ENCODE measurements around the gene ATP6V0B. TPM values are rescaled to one million over a fixed set of nuclear protein-coding genes. Genes with fewer than 3 reads are reported as not detected.

ATP6V0B gene
- total RNA-seq, 2 experiments from 2014 or later: 84.8 to 85.1 TPM

DNA sequence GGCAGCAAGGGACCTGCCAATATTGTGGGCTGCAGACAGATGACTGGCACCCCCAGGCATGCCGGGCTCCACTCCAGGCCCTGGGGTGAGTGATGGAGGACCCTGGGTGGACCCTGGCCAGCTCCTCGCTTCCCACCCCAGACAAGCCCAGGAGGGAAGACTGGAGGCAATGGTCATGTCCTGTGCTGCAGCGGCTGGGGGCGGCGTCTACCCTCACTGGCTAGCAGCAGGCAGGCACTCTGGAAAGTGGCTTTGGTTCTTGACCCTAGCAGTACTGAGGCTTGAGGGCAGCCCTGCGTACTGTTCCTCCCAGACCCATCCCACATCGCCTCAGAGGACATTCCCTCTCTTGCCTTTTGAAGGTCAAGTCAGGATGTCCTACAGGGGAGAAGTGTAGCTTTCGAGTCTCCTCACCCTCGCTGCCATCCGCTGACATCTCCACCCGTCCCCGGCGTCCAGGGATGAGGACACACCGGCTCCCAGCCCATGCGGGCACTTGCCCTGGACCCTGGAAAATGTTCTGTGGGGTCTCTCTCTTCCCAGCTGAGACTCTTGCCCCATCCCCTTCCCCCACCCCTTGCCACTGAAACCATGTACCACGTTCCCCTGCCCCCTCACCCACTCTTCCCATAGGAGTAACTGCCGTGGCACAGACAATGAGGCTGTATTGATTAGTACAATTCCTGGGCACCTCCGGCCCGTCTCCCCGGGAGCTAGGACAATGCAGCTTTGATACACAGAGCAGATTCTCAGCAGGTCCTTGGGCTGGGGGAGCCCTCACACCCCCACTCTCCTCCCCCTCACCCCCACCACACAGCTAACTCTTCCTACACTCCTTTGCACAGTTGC lies 41.5 kb downstream of the ATP6V0B start:
- CTCF ChIA-PET: interaction anchor here (0.9 to 1.5 kb wide), 3 partner anchors 11 to 32 kb away, joined by 3 to 4 read pairs (median 3); no protein-coding TSS in a partner anchor
- no peaks in the 10 kb centered on the region for H3K9me3 Mint-ChIP-seq
- H3K36me3 Mint-ChIP-seq: no peaks in the 10 kb centered on the region
- no peaks in the 10 kb centered on the region for H3K27me3 Mint-ChIP-seq
- POLR2A ChIA-PET: no interaction called here
- intact Hi-C loops (cut with micrococcal nuclease): no loop called here
- H3K4me3 Mint-ChIP-seq: no peak overlapping the region
- H3K27ac Mint-ChIP-seq: no peak overlapping the region
- no peaks in the 10 kb centered on the region for H3K4me1 Mint-ChIP-seq (ENCODE audit: low read depth)
- DNase-seq: no peak

DNA sequence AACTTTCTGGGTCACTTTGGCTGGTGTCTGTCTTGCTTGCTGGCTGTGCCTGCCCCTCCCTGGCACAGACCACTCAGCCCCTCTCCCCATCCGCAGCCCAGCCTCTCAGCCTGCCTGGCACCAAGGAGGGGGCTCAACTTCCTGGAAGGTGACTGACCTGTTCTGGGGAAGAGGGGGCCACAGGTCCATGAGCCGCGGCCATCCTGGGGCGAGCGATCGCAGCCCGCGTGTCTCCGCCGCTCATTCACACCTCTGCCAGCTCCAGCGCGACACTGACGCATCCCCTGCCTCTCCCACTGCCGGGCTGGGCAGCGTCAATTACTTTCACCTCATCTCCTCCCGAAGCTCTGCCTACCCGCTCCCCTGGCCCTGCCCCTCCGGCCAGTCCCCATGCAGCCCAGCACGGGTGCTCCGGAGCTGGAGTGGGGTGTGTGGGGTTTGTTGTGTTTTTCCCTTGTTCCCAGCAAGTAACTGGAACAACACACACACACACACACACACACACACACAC lies 42.2 kb downstream of the ATP6V0B start:
- ChIA-PET CTCF (interaction anchor here (0.9 to 1.5 kb wide), 3 partner anchors 12 to 31 kb away, joined by 3 to 4 read pairs (median 3); no protein-coding TSS in a partner anchor), POLR2A (no interaction called here)
- H3K4me1 Mint-ChIP-seq (ENCODE audit: low read depth): no peaks in the 10 kb centered on the region
- no peaks in the 10 kb centered on the region for H3K27me3 Mint-ChIP-seq
- no peak overlapping the region for H3K4me3 Mint-ChIP-seq
- H3K9me3 Mint-ChIP-seq: no peaks in the 10 kb centered on the region
- intact Hi-C loops (cut with micrococcal nuclease): no loop called here
- H3K36me3 Mint-ChIP-seq: peaks cover 2% of the 10 kb centered on the region
- no peak for DNase-seq
- H3K27ac Mint-ChIP-seq: no peak overlapping the region

DNA sequence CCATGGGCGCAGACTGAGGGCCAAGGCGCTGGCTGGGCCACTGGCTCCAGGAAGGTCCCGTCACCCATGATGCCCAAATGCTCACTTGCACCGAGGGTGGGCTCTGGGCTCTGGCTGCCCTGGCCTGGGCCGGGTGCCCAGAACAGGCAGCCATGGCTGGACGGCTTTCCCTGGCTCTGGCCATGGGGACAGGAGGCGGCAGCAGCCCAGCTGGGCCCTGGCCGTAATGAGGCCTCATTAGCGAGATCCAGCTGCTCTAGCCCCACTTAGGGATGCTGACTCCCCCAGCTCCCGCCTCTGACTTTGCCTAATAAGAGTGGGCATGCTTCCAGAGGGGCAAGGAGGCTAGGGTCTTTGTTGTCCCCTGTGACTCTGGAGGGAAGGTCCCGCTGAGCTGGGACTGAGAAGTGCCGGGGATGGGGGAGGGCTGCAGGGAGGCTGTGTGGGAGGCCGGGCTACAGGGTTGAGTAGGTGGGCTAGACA lies 44.7 kb downstream of the ATP6V0B start:
- Mint-ChIP-seq H3K27ac (no peak overlapping the region), H3K4me3 (no peak overlapping the region), H3K27me3 (no peaks in the 10 kb centered on the region), H3K4me1 (ENCODE audit: low read depth) (no peaks in the 10 kb centered on the region), H3K36me3 (peaks cover 7% of the 10 kb centered on the region), H3K9me3 (no peaks in the 10 kb centered on the region)
- POLR2A ChIA-PET: no interaction called here
- CTCF ChIA-PET: interaction anchor here (2.8 kb wide), 1 partner anchor 14 kb away, joined by 10 read pairs; no protein-coding TSS in a partner anchor
- intact Hi-C loops (cut with micrococcal nuclease): no loop called here
- DNase-seq: no peak

DNA sequence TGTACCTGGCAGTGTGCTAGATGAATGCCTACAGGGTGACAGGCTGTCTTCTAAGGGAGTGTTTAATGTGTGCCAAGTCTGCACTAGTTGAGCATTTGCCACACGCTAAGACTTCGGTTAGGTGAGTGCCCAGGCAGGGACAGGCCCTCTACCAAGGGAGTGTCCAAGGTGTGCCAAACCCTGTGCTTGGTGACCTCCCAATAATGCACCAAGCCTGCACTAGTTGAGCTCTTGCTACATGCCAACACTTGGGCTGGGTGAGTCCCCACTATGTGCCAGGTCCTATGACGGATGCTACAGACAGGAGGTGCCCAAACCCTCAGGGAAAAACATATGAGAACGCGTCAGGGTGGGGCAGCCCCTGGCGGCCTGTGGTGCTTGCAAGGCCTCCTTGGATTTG lies 45.7 kb downstream of the ATP6V0B start:
- no peak overlapping the region for H3K27ac Mint-ChIP-seq
- POLR2A ChIA-PET: no interaction called here
- peaks cover 11% of the 10 kb centered on the region for H3K36me3 Mint-ChIP-seq

DNA sequence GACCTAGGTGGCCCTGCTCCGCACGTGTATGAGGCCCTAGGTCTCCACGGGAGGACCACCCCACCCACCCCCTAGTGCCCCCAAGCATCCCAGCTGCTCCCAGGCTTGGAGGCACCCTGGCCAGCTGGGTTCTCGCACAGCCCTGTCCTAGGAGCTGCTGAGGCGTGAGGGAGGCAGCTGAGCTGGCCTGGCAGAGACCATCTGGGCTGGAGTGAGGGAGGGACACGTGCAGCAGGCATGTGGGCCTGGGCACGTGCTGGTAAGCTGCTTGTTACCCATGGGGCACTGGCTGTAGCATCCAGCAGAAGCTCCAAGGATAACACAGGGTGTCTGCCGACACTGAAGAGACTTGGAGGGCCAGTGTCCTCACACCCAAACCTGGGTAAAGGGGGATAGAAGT lies 46.4 kb downstream of the ATP6V0B start:
- ChIA-PET CTCF (interaction anchor here (1.0 kb wide), 1 partner anchor 27 kb away, joined by 3 read pairs; no protein-coding TSS in a partner anchor), POLR2A (no interaction called here)
- no peaks in the 10 kb centered on the region for H3K9me3 Mint-ChIP-seq
- peaks cover 11% of the 10 kb centered on the region for H3K36me3 Mint-ChIP-seq
- H3K4me1 Mint-ChIP-seq (ENCODE audit: low read depth): no peaks in the 10 kb centered on the region
- H3K4me3 Mint-ChIP-seq: no peak overlapping the region
- intact Hi-C loops (cut with micrococcal nuclease): no loop called here
- no peaks in the 10 kb centered on the region for H3K27me3 Mint-ChIP-seq
- DNase-seq: no peak
- H3K27ac Mint-ChIP-seq: no peak overlapping the region

More for the DNA sequence above, 45.7 kb downstream of the ATP6V0B start:
- Mint-ChIP-seq H3K4me3 (no peak overlapping the region), H3K4me1 (ENCODE audit: low read depth) (no peaks in the 10 kb centered on the region), H3K27me3 (no peaks in the 10 kb centered on the region), H3K9me3 (no peaks in the 10 kb centered on the region)
- DNase-seq: no peak
- intact Hi-C loops (cut with micrococcal nuclease): no loop called here
- CTCF ChIA-PET: interaction anchor here (1.0 kb wide), 1 partner anchor 28 kb away, joined by 3 read pairs; no protein-coding TSS in a partner anchor

DNA sequence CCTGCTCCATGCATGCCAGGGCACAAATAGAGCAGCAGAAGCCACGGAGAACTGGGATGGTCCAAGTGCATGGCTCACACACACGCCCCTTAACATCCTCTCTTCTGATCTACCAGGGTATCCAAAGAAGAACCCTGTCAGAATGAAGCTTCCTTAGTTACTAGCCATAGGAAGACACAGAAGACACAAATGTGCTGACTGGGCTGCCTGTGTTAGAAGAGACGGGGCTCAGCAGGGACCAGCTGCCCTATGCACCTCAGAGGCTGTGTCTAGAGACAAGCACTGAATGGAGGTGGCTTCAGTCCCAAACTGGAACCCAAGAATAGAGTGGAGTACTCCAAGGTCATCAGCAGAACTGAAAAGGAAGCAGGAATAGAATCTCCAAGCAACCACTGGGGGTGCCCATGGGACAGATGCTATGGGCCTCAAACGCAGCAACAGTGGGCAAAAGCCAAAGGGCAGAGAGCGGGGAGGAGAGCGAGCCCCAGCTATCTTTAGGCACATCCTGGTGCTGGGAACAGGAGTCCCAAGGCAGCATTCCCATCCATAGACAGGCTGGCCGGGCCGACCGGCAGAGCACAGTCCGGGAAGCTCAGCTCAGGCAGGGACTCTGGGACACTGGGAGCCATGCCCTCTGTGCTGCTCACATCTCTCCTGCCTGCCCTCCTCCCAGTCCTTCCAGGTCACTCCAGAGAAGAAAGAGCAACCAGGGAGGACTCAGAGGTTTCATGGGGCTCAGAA lies 47.0 kb downstream of the ATP6V0B start:
- H3K36me3 Mint-ChIP-seq: peaks cover 11% of the 10 kb centered on the region
- no peak overlapping the region for H3K27ac Mint-ChIP-seq
- no peaks in the 10 kb centered on the region for H3K4me1 Mint-ChIP-seq (ENCODE audit: low read depth)
- DNase-seq: no peak
- intact Hi-C loops (cut with micrococcal nuclease): no loop called here
- no peak overlapping the region for H3K4me3 Mint-ChIP-seq
- CTCF ChIA-PET: interaction anchor here (1.0 kb wide), 1 partner anchor 26 kb away, joined by 3 read pairs; no protein-coding TSS in a partner anchor
- POLR2A ChIA-PET: interaction anchor here (0.5 kb wide), 1 partner anchor 779 kb away, joined by 3 read pairs; no protein-coding TSS in a partner anchor
- no peaks in the 10 kb centered on the region for H3K27me3 Mint-ChIP-seq
- H3K9me3 Mint-ChIP-seq: no peaks in the 10 kb centered on the region

DNA sequence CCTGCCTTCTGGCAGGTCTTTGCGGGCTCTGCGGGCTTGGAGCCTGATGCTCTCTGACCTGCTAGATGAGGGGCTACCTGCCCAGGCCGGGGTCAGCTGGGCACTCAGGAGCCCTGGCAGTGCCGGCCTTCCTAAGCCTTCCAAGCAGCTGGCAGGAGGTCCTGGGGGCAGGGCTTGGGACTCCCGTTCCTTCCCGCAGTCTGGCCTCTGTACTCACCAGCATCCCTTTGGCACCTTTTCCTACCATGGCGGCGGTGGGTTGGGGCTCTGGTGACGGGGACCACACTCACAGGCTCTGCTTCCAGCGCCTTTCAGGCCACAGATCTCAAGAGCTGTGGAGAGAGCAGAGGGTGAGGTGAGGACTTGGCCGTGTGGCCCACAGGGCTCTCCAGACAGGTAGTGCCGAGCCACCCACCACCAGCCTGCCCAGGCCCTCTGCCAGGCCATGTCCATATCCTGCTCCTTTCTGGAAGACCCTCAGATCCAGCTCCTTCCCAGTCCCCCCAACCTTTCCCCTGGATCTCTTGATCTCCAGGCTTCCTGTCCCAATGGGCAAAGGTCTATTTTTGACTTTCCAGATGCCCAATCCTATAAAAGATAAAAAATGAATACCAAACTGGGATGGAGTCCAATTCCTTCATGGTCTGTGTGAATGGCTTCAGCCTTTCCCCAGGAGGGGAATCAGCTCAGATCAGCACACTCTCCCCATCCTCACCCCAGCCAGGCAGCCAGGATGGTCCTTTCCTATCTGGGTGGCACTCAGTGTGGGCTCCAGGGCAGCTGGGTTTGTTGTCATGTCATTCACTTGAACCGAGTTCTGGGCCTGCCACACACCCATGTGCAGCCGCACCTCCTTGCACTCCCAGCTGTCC lies 49.5 kb downstream of the ATP6V0B start:
- intact Hi-C loops (cut with micrococcal nuclease): no loop called here
- ChIA-PET CTCF (interaction anchor here (1.3 kb wide), 1 partner anchor 19 kb away, joined by 4 read pairs; no protein-coding TSS in a partner anchor), POLR2A (no interaction called here)
- Mint-ChIP-seq H3K27me3 (no peaks in the 10 kb centered on the region), H3K27ac (no peak overlapping the region), H3K9me3 (no peaks in the 10 kb centered on the region), H3K4me1 (ENCODE audit: low read depth) (peaks cover 7% of the 10 kb centered on the region), H3K4me3 (no peak overlapping the region), H3K36me3 (peaks cover 11% of the 10 kb centered on the region)
- DNase-seq: no peak

DNA sequence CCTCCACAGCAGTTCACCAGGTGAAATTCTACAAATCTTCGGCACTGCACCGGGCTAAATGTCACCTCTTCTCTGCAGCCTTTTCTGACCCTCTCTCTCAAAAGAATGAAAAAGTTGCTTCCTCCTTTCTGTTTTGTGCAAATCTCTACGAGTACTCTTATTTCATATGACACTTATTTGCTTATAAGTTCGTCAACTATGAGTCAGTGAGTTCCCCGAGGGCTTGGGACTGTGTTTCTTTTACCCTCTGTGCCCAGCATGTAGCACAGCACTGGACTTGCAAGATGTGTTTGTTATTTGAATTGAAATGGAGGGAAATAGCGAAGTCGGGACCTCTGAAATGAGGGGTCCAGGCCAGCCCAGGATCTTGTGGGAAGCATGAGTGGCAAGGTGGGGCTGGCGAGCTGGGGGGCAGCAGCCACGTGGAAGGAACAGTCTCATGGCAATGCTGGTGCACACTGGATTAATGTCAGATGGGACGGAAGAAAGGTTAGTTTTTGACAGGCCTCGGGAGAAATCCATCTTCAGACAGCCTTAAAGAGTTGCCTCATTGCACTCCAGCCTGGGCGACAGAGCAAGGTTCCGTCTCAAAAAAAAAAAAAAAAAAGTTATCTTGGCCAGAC lies 50.3 kb downstream of the ATP6V0B start:
- no peaks in the 10 kb centered on the region for H3K9me3 Mint-ChIP-seq
- H3K4me3 Mint-ChIP-seq: no peak overlapping the region
- no peak for DNase-seq
- intact Hi-C loops (cut with micrococcal nuclease): no loop called here
- CTCF ChIA-PET: interaction anchor here (1.3 kb wide), 1 partner anchor 20 kb away, joined by 4 read pairs; no protein-coding TSS in a partner anchor
- peaks cover 13% of the 10 kb centered on the region for H3K4me1 Mint-ChIP-seq (ENCODE audit: low read depth)
- POLR2A ChIA-PET: no interaction called here
- H3K27ac Mint-ChIP-seq: no peak overlapping the region
- no peaks in the 10 kb centered on the region for H3K27me3 Mint-ChIP-seq
- H3K36me3 Mint-ChIP-seq: peaks cover 11% of the 10 kb centered on the region

DNA sequence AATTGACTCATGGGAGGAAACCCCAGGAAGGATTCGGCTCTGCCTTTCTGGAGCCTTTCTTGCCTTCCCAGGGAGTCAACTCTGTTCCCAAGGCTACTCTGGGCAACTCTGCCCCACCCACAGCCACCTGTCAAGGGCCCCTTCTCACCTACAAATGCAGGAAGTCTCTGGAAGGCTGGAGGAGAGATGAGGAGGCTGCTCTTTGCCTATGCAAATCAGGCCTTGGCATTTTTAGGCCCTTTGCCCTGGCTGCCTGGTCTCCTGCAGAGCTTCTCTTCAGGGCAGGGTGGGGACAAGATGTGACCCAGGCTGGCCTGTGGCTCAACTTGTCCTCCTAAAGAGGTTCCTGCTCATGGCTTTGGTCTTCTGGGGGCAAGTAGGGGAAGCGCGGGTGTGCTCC lies 51.1 kb downstream of the ATP6V0B start:
- intact Hi-C loops (cut with micrococcal nuclease): no loop called here
- Mint-ChIP-seq H3K36me3 (peaks cover 11% of the 10 kb centered on the region), H3K9me3 (no peaks in the 10 kb centered on the region), H3K27me3 (no peaks in the 10 kb centered on the region), H3K4me3 (no peak overlapping the region), H3K27ac (no peak overlapping the region), H3K4me1 (ENCODE audit: low read depth) (peaks cover 13% of the 10 kb centered on the region)
- ChIA-PET CTCF (interaction anchor here (1.3 kb wide), 1 partner anchor 21 kb away, joined by 4 read pairs; no protein-coding TSS in a partner anchor), POLR2A (no interaction called here)
- no peak for DNase-seq

DNA sequence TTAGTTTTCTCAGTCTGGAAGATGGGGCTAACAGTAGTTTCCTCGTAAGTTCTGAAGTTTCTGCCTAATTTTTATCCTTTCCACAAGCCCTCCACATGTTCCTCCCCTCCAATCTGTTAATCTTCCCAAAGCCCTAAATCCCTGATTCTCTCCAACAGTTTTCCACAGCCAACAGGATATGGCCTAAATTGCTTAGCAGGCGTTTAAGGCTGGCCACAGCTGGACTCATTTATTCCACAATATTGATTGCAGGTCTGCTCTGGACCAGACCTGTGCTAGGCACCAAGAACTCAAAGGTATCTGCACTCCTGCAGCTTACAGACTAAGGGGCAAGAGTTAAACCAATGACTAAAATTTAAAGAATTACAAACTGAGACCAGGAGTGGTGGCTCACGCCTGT lies 52.6 kb downstream of the ATP6V0B start:
- DNase-seq: no peak
- Mint-ChIP-seq H3K27ac (no peak overlapping the region), H3K4me3 (no peak overlapping the region), H3K9me3 (no peaks in the 10 kb centered on the region), H3K4me1 (ENCODE audit: low read depth) (peaks cover 13% of the 10 kb centered on the region), H3K27me3 (no peaks in the 10 kb centered on the region), H3K36me3 (peaks cover 8% of the 10 kb centered on the region)
- CTCF ChIA-PET: no interaction called here
- intact Hi-C loops (cut with micrococcal nuclease): no loop called here
- POLR2A ChIA-PET: interaction anchor here (0.6 kb wide), 1 partner anchor 694 kb away, joined by 3 read pairs; no protein-coding TSS in a partner anchor
